GM23338 (cell line): Measurements from ENCODE around the gene TPM3. TPM values are rescaled to one million over a fixed set of nuclear protein-coding genes. Genes with fewer than 3 reads are reported as not detected.
"Not testable (repeated sequence)": the region's sequence is repeated elsewhere in the genome, so short reads cannot be mapped to it uniquely, and the experiment has no call there.

Experiments used
- ATAC-seq: fragments of 200-7000 bp; cut with Tn5 transposase; 3 replicates; pipeline ENCODE4 v1.9.1; 2020
- DNase-seq: peaks from one replicate; pipeline ENCODE4 v3.0.0-alpha.2; 2015; ENCODE audit warnings: low spot score
- H2AFZ ChIP-seq: fragments of 200-600 bp; sonication (generic); 2 replicates; pipeline ENCODE4 v1.8.0; 2016; ENCODE audit warnings: antibody characterized with exemption, mild to moderate bottlenecking, moderate library complexity
- H3F3A ChIP-seq: fragments of 200-600 bp; sonication (generic); replicated peaks from 2 replicates; pipeline ENCODE4 v1.8.0; 2017; ENCODE audit warnings: antibody characterized with exemption, mixed run types, low read depth
- H3K27ac ChIP-seq: fragments of 200-600 bp; sonication (generic); 2 replicates; pipeline ENCODE4 v1.6.1; 2016; ENCODE audit warnings: low read depth
- H3K27me3 ChIP-seq: fragments of 200-600 bp; sonication (generic); 2 replicates; pipeline ENCODE4 v1.8.0; 2016; ENCODE audit warnings: mild to moderate bottlenecking, mixed run types, moderate library complexity; ENCODE audit not compliant: insufficient read depth
- H3K36me3 ChIP-seq: fragments of 200-600 bp; sonication (generic); 2 replicates; pipeline ENCODE4 v1.8.0; 2016; ENCODE audit warnings: mild to moderate bottlenecking; ENCODE audit not compliant: insufficient read depth
- H3K4me1 ChIP-seq: fragments of 200-600 bp; sonication (generic); 2 replicates; pipeline ENCODE4 v1.8.0; 2016; ENCODE audit warnings: mild to moderate bottlenecking, moderate library complexity; ENCODE audit not compliant: insufficient read depth
- H3K4me2 ChIP-seq: fragments of 200-600 bp; sonication (generic); 2 replicates; pipeline ENCODE4 v1.7.1; 2017; ENCODE audit warnings: mixed run types
- H3K4me3 ChIP-seq: fragments of 200-600 bp; sonication (generic); 2 replicates; pipeline ENCODE4 v1.6.1; 2016; ENCODE audit warnings: mixed run types
- H3K79me2 ChIP-seq: fragments of 200-600 bp; sonication (generic); replicated peaks from 2 replicates; pipeline ENCODE4 v1.8.0; 2017; ENCODE audit warnings: mild to moderate bottlenecking; ENCODE audit not compliant: insufficient read depth
- H3K9me2 ChIP-seq: fragments of 200-600 bp; sonication (generic); 2 replicates; pipeline ENCODE4 v1.8.0; 2017; ENCODE audit not compliant: insufficient read depth
- H4K20me1 ChIP-seq: fragments of 200-600 bp; sonication (generic); replicated peaks from 2 replicates; pipeline ENCODE4 v1.8.0; 2017; ENCODE audit warnings: mild to moderate bottlenecking; ENCODE audit not compliant: insufficient read depth
- H3K27ac Mint-ChIP-seq: 2 replicates; pipeline ENCODE4 v1.8.0; 2020; ENCODE audit warnings: inconsistent platforms, mild to moderate bottlenecking, moderate library complexity, mixed read lengths
- H3K27me3 Mint-ChIP-seq: 3 replicates; pipeline ENCODE4 v1.8.0; 2022; ENCODE audit warnings: low read depth, mild to moderate bottlenecking, moderate library complexity, mixed read lengths, inconsistent platforms; ENCODE audit not compliant: insufficient read depth, poor library complexity
- H3K36me3 Mint-ChIP-seq: 3 replicates; pipeline ENCODE4 v1.8.0; 2021; ENCODE audit warnings: low read depth, mild to moderate bottlenecking, inconsistent platforms, moderate library complexity, mixed read lengths
- H3K4me1 Mint-ChIP-seq: 3 replicates; pipeline ENCODE4 v1.8.0; 2020; ENCODE audit warnings: mild to moderate bottlenecking, inconsistent platforms, mixed read lengths
- H3K4me3 Mint-ChIP-seq: 3 replicates; pipeline ENCODE4 v1.8.0; 2021; ENCODE audit warnings: moderate library complexity, mild to moderate bottlenecking, inconsistent platforms, mixed read lengths
- H3K9me3 Mint-ChIP-seq: 3 replicates; pipeline ENCODE4 v1.8.0; 2020; ENCODE audit warnings: moderate library complexity, mild to moderate bottlenecking, inconsistent platforms, mixed read lengths
- CREB1 ChIP-seq: fragments of 250-450 bp; sonication (Bioruptor Pico); IDR thresholded peaks from 2 replicates; pipeline ENCODE4 v1.5.0; 2020; ENCODE audit warnings: low read depth, mild to moderate bottlenecking, moderate library complexity
- CTCF ChIP-seq, 2 experiments: fragments of 200-600 bp in 1 of 2; sonication (generic) in 1 of 2; conservative IDR thresholded peaks; 2 replicates each; pipeline versions ENCODE4 v1.5.1 to v1.6.1; 2016 to 2017; ENCODE audit warnings: antibody characterized with exemption in 2 of 2, low read depth in 2 of 2, mild to moderate bottlenecking in 2 of 2, moderate library complexity in 1 of 2
- ETS1 ChIP-seq: IDR thresholded peaks from 2 replicates; pipeline ENCODE4 v1.6.1; 2016; ENCODE audit warnings: antibody characterized with exemption
- REST ChIP-seq: IDR thresholded peaks from one replicate; pipeline ENCODE4 v1.6.1; 2018; ENCODE audit warnings: antibody characterized with exemption; ENCODE audit not compliant: unreplicated experiment
- STAT1 ChIP-seq: IDR thresholded peaks from one replicate; pipeline ENCODE4 v1.6.1; 2016; ENCODE audit warnings: antibody characterized with exemption; ENCODE audit not compliant: unreplicated experiment
- ZNF114 ChIP-seq: fragments of 250-450 bp; sonication (Bioruptor Pico); IDR thresholded peaks from 2 replicates; pipeline ENCODE4 v1.5.0; 2020; ENCODE audit warnings: mild to moderate bottlenecking, moderate library complexity
- ZNF331 ChIP-seq: fragments of 250-450 bp; sonication (Bioruptor Pico); IDR thresholded peaks from 2 replicates; pipeline ENCODE4 v1.5.0; 2020; ENCODE audit warnings: low read depth, mild to moderate bottlenecking, moderate library complexity
- ZNF462 ChIP-seq: fragments of 250-450 bp; sonication (Bioruptor Pico); IDR thresholded peaks from 2 replicates; pipeline ENCODE4 v1.5.0; 2020; ENCODE audit warnings: mild to moderate bottlenecking, moderate library complexity
- polyA plus RNA-seq: library from polyadenylated mRNA; unstranded; fragments of >200 nt; fragmentation: Nextera tagmentation; extraction: Ambion mirVana; gene quantifications from 2 replicates; pipeline ENCODE4 v1.2.1, GENCODE V29; 2016
- total RNA-seq: library from RNA; depleted of rRNA; stranded (reverse); fragments of >200 nt; shearing (Covaris generic); gene quantifications from 2 replicates; pipeline ENCODE4 v1.2.3, GENCODE V29; 2014

TPM3 gene
- total and polyA plus RNA-seq, 2 experiments from 2014 or later = 544 to 747 TPM

- Histone ChIP-seq H3K79me2 (no peaks in the 10 kb centered on the region), H3K9me2 (no peaks in the 10 kb centered on the region), H3K4me1 (no peaks in the 10 kb centered on the region), H3K36me3 (no peaks in the 10 kb centered on the region), H3K4me3 (no peak overlapping the region), H3K27ac (no peak overlapping the region), H3K27me3 (no peaks in the 10 kb centered on the region), H4K20me1 (no peaks in the 10 kb centered on the region), H3K4me2 (no peak overlapping the region), H3F3A (peaks cover 4% of the 10 kb centered on the region; the same call in 1 of the 2 replicates), H2AFZ (no peak overlapping the region)
- Mint-ChIP-seq H3K9me3 (no peaks in the 10 kb centered on the region), H3K27me3 (peaks cover 4% of the 10 kb centered on the region), H3K36me3 (no peaks in the 10 kb centered on the region), H3K4me3 (no peak overlapping the region), H3K4me1 (no peaks in the 10 kb centered on the region), H3K27ac (no peak overlapping the region)
- DNase-seq (no peak), ATAC-seq (no peak)
- no peak for TF ChIP-seq ZNF114 (CRISPR knock-in tag)
- no peak for TF ChIP-seq ZNF462
- TF ChIP-seq ETS1 = no peak
- TF ChIP-seq REST = no peak
- no peak for TF ChIP-seq CTCF (conservative IDR thresholded peaks at IDR 0.05; ENCODE audit: low read depth in 2 of 2)
- no peak for TF ChIP-seq STAT1
- no peak for TF ChIP-seq CREB1 (CRISPR knock-in tag)
- no peak for TF ChIP-seq ZNF331
Observed at GRCh38 chr1:154148807-154149206, 43.1 kb downstream of the TPM3 start.

GRCh38 chr1:154147505-154147904, 44.4 kb downstream of the TPM3 start:
- not testable (repeated sequence) for H3K36me3 Mint-ChIP-seq

More at GRCh38 chr1:154147505-154147904, 44.4 kb downstream of the TPM3 start:
- H3F3A ChIP-seq, H4K20me1 ChIP-seq, H3K9me2 ChIP-seq, H3K4me3 ChIP-seq, H3K4me1 ChIP-seq, H3K27ac Mint-ChIP-seq, H3K27me3 ChIP-seq, H3K36me3 ChIP-seq, ATAC-seq, H3K4me3 Mint-ChIP-seq, H3K4me1 Mint-ChIP-seq, H2AFZ ChIP-seq, H3K79me2 ChIP-seq, H3K27ac ChIP-seq, H3K4me2 ChIP-seq, DNase-seq, H3K27me3 Mint-ChIP-seq, H3K9me3 Mint-ChIP-seq: not testable (repeated sequence)
